ENCODE data around the gene SIGLEC7.

DNA sequence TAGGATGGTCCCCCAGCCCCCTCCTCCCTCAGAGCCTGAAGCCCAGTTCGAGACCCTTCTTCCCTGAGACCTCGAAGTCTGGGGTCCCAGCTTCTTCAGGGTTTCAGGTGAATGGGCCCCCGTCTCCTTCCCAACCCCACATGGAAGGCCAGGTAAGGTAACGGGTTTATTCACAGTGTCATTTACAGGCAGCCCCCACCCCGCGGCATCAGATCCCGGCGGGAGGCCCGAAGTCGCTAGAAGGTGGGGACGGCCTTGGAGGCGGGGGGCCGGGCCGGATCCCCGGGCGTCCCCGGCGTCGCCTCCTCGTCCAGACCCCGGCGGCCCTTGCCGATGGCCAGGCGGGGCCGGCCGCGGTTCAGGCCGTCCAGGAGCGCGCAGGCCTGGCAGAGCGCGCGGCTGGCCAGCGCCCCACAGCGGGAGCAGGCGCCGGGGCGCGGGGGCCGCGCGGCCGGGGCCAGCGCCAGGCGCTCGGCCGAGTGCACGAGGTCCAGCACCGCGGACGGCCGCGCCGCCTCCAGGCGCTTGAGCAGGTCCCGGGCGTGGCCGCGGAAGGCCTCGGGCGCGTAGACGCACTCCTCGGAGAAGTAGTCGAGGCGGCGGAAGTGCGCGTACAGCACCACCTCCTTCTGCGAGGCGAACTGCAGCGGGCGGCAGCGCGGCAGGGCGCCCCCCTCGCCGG, 43.6 kb upstream of the SIGLEC7 start:
- TF ChIP-seq, protein P1, sequence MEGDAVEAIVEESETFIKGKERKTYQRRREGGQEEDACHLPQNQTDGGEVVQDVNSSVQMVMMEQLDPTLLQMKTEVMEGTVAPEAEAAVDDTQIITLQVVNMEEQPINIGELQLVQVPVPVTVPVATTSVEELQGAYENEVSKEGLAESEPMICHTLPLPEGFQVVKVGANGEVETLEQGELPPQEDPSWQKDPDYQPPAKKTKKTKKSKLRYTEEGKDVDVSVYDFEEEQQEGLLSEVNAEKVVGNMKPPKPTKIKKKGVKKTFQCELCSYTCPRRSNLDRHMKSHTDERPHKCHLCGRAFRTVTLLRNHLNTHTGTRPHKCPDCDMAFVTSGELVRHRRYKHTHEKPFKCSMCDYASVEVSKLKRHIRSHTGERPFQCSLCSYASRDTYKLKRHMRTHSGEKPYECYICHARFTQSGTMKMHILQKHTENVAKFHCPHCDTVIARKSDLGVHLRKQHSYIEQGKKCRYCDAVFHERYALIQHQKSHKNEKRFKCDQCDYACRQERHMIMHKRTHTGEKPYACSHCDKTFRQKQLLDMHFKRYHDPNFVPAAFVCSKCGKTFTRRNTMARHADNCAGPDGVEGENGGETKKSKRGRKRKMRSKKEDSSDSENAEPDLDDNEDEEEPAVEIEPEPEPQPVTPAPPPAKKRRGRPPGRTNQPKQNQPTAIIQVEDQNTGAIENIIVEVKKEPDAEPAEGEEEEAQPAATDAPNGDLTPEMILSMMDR (IDR thresholded peaks at IDR 0.05): no peak
- no peak for TF ChIP-seq POLR2A (IDR thresholded peaks at IDR 0.05)
